B cell (primary cell): Measurements from ENCODE around the gene TTF2.

Source experiments
- EZH2 ChIP-seq: IDR thresholded peaks from 2 replicates; pipeline ENCODE4 v1.6.1; 2012; ENCODE audit warnings: borderline replicate concordance, low read depth, mild to moderate bottlenecking, moderate library complexity, low read length; ENCODE audit not compliant: insufficient read depth, poor library complexity, severe bottlenecking
- TF ChIP-seq, protein P1 (sequence below): fragments of 200-600 bp; IDR thresholded peaks from one replicate; pipeline ENCODE4 v1.8.0; 2022; ENCODE audit warnings: antibody characterized with exemption, mild to moderate bottlenecking

DNA sequence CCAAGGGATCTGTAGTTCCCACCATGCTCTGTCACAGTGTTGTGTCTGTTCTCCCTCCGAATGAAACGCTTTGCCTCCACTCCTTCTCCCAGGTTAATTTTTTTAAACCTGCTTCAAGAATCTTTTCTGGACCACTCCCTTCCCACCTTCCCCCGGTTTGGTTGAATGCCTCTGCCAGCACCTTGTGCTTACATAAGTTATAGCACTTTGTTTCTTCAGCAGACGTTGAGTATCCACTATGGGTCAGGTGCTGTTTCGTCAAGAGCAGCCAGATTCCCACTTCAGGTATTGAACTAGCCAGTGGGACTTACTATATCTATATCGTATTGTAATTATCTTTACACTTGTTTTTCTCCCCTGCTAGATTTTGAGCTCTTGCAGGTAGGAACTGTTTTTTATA, 27.6 kb downstream of the TTF2 start:
- TF ChIP-seq, protein P1, sequence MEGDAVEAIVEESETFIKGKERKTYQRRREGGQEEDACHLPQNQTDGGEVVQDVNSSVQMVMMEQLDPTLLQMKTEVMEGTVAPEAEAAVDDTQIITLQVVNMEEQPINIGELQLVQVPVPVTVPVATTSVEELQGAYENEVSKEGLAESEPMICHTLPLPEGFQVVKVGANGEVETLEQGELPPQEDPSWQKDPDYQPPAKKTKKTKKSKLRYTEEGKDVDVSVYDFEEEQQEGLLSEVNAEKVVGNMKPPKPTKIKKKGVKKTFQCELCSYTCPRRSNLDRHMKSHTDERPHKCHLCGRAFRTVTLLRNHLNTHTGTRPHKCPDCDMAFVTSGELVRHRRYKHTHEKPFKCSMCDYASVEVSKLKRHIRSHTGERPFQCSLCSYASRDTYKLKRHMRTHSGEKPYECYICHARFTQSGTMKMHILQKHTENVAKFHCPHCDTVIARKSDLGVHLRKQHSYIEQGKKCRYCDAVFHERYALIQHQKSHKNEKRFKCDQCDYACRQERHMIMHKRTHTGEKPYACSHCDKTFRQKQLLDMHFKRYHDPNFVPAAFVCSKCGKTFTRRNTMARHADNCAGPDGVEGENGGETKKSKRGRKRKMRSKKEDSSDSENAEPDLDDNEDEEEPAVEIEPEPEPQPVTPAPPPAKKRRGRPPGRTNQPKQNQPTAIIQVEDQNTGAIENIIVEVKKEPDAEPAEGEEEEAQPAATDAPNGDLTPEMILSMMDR = no peak
- TF ChIP-seq EZH2 = no peak
